ENCODE measurements around the gene DDIAS. TPM values are rescaled to one million over a fixed set of nuclear protein-coding genes. Genes with fewer than 3 reads are reported as not detected.

Gene DDIAS
- polyA plus RNA-seq, 1 donor from 2014 or later = 0.26 TPM

DNA sequence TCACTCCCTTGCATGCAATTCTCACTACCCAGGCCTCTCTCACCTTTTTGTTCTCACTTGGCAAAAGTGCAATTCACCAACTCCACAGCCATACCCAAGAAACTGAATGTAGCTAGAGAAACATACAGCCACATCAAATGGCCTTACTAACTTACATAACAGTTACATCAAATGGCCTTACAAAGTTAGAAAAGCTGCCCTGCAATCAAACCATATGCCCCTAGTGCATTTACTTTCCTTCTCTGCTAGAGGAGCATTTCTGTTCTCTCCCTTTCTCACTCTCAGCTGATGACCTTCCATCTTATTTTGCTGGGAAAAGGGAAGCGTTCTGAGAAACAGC is 11.6 kb upstream of the DDIAS start:
- no peaks in the 10 kb centered on the region for H4K20me1 ChIP-seq (ENCODE audit: insufficient read depth)
- no peaks in the 10 kb centered on the region for H3K36me3 ChIP-seq (ENCODE audit: insufficient read depth, low read length)
- H3K4me3 ChIP-seq (ENCODE audit: low read length) = no peak overlapping the region
- no peaks in the 10 kb centered on the region for H3K9me2 ChIP-seq (ENCODE audit: insufficient read depth, low read length)
- no peaks in the 10 kb centered on the region for H3K27me3 ChIP-seq (ENCODE audit: insufficient read depth, low read depth, low read length)
- no peak overlapping the region for H3K4me2 ChIP-seq (ENCODE audit: low read length)
- H3K79me2 ChIP-seq (replicated peaks; ENCODE audit: insufficient read depth, low read length) = no peaks in the 10 kb centered on the region
- H3K27ac ChIP-seq (ENCODE audit: low read length) = no peak overlapping the region
- no peak overlapping the region for H3K9ac ChIP-seq (ENCODE audit: low read length)
- H2AFZ ChIP-seq (ENCODE audit: low read depth, low read length) = no peak overlapping the region
- no peaks in the 10 kb centered on the region for H3K9me3 ChIP-seq (ENCODE audit: low read length)
- TF ChIP-seq SMC3 (conservative IDR thresholded peaks at IDR 0.05; ENCODE audit: poor library complexity) = no peak
- no peak for TF ChIP-seq TAF1 (IDR thresholded peaks at IDR 0.05; ENCODE audit: low read depth)
- TF ChIP-seq POLR2AphosphoS5 (IDR thresholded peaks at IDR 0.05) = no peak
- H3F3A ChIP-seq (ENCODE audit: insufficient read depth, low read length, poor library complexity, severe bottlenecking) = no peaks in the 10 kb centered on the region

- Histone ChIP-seq H4K20me1 (ENCODE audit: insufficient read depth) (no peaks in the 10 kb centered on the region), H3K9me2 (ENCODE audit: insufficient read depth, low read length) (no peaks in the 10 kb centered on the region), H3K27me3 (ENCODE audit: insufficient read depth, low read depth, low read length) (no peaks in the 10 kb centered on the region), H3F3A (ENCODE audit: insufficient read depth, low read length, poor library complexity, severe bottlenecking) (no peaks in the 10 kb centered on the region), H3K4me3 (ENCODE audit: low read length) (no peak overlapping the region), H3K9me3 (ENCODE audit: low read length) (no peaks in the 10 kb centered on the region), H3K27ac (ENCODE audit: low read length) (no peak overlapping the region), H3K79me2 (replicated peaks; ENCODE audit: insufficient read depth, low read length) (no peaks in the 10 kb centered on the region), H3K4me2 (ENCODE audit: low read length) (no peak overlapping the region), H3K9ac (ENCODE audit: low read length) (no peak overlapping the region), H3K36me3 (ENCODE audit: insufficient read depth, low read length) (no peaks in the 10 kb centered on the region), H2AFZ (ENCODE audit: low read depth, low read length) (no peak overlapping the region)
- TF ChIP-seq POLR2AphosphoS5 (IDR thresholded peaks at IDR 0.05) = no peak
- TF ChIP-seq SMC3 (conservative IDR thresholded peaks at IDR 0.05; ENCODE audit: poor library complexity) = no peak
- TF ChIP-seq MXI1 (conservative IDR thresholded peaks at IDR 0.05; ENCODE audit: poor library complexity, severe bottlenecking) = no peak
- no peak for TF ChIP-seq RAD21 (conservative IDR thresholded peaks at IDR 0.05)
- TF ChIP-seq TAF1 (IDR thresholded peaks at IDR 0.05; ENCODE audit: low read depth) = no peak
- TF ChIP-seq REST (IDR thresholded peaks at IDR 0.05; ENCODE audit: borderline replicate concordance) = no peak
- TF ChIP-seq, protein P1, sequence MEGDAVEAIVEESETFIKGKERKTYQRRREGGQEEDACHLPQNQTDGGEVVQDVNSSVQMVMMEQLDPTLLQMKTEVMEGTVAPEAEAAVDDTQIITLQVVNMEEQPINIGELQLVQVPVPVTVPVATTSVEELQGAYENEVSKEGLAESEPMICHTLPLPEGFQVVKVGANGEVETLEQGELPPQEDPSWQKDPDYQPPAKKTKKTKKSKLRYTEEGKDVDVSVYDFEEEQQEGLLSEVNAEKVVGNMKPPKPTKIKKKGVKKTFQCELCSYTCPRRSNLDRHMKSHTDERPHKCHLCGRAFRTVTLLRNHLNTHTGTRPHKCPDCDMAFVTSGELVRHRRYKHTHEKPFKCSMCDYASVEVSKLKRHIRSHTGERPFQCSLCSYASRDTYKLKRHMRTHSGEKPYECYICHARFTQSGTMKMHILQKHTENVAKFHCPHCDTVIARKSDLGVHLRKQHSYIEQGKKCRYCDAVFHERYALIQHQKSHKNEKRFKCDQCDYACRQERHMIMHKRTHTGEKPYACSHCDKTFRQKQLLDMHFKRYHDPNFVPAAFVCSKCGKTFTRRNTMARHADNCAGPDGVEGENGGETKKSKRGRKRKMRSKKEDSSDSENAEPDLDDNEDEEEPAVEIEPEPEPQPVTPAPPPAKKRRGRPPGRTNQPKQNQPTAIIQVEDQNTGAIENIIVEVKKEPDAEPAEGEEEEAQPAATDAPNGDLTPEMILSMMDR (IDR thresholded peaks at IDR 0.05; ENCODE audit: poor library complexity, severe bottlenecking) = no peak
- TF ChIP-seq EZH2 (IDR thresholded peaks at IDR 0.05; ENCODE audit: borderline replicate concordance, insufficient read depth, low read length, poor library complexity, severe bottlenecking) = no peak
- TF ChIP-seq EP300 (conservative IDR thresholded peaks at IDR 0.05; ENCODE audit: poor library complexity, severe bottlenecking) = no peak
These were observed 10.6 kb upstream of the DDIAS start for GRCh38 chr11:82890936-82891335.

All from neural cell (in vitro differentiated cells).